IPS DF 4.7 (cell line): ENCODE results near the gene RASSF1.

ENCODE experiments used
- DNase-seq: peaks from one replicate; pipeline ENCODE4 v3.0.0-alpha.2; 2013; ENCODE audit warnings: low spot score; ENCODE audit errors: extremely low read depth

Gene RASSF1

DNA sequence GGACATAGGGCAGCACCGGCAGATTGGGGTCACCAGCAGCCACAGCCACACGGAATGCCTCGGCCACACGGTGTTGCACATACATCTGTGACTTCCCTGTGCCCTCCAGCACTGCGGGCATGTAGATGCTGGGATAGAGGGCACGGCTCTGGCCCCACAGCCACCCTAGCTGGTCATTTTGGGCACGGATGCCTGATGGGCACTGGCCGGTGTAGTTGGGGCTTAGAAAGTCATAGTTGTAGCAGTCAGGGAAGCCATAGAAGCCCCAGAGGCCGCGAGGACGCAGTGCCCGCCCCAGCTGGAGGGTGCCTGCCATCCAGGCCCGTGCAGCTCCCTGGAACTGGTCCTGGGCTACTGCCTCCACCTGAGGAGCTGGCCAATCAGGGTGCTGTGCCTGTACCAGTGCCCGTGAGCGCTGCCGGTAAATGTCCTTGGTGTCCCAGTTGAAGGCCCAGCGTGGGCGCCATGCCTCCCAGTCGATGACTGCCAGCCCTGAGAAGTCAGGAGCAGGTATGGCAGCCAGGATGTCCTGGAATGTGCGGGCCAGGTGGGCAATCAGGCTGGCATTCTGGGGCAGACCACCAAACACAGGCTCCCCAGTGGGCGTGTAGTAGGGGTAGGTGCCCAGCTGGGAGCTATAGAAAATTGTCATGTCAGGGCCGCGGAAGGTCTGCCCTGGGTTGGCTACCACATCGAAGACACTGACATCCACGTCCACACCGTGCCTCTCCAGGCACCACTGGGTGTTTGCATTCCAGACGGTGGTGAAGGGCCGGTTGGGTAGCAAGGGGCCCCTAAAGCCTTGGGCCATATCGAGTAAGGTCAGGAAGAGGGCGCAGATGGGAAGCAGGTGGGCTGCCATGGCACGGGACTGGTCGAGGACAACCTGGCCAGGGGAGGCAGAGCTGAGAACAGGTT, 38.3 kb downstream of the RASSF1 start:
- no peak for DNase-seq

GRCh38 chr3:50300681-50301254, 39.9 kb downstream of the RASSF1 start:
- no peak for DNase-seq

- no peak for DNase-seq
Measured at GRCh38 chr3:50299929-50300680, 40.5 kb downstream of the RASSF1 start.

GRCh38 chr3:50299638-50299928, 41.1 kb downstream of the RASSF1 start:
- no peak for DNase-seq

DNA sequence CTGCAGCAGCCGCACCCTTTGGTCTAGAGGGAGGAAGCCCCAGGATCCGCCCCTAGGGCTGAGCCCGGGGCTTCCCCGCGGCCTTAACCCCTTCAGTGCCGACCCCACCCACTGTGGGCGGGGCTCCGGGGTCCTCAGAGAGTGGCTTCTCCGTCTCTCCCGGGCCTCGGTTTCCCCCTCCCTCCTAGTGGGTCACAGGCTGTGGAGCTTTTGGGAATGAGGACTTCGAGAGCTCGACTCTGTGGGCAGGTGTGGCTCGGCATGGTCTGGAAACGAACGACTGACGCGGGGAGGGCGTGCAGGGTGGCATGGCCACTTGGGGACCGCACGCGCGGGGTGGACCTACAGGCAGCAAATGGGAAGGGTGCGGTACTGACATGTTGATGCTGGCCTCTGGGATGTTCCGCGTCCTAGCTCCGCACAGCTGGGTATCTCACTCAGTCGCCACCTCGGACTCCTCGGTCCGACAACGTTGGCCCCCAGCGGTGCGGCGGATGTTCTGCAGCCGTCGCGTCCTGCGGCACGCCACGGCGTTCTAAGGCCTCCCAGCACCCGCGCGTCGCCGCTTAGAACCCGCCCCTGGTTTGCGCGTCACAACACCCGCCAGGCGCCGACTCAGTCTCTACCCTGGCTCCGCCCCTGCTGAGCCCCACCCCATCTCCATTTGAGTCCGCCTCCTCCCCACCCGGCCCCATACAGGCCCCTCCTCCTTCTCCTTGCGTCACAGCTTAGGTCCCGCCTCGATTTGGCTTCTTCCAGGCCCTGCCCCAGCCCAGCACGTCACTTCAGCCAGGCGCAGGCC, 41.6 kb downstream of the RASSF1 start, which contains the start of the genes HYAL3 and NAA80:
Gene HYAL3, minus strand, starts transcription at position 570 of the 802 bp plus-strand sequence. CDS start 3,803 bp downstream, outside the sequence.
Gene NAA80, minus strand, starts transcription at position 570 of the 802 bp plus-strand sequence. CDS start 1,942 bp downstream, outside the sequence.
- DNase-seq: no peak

DNA sequence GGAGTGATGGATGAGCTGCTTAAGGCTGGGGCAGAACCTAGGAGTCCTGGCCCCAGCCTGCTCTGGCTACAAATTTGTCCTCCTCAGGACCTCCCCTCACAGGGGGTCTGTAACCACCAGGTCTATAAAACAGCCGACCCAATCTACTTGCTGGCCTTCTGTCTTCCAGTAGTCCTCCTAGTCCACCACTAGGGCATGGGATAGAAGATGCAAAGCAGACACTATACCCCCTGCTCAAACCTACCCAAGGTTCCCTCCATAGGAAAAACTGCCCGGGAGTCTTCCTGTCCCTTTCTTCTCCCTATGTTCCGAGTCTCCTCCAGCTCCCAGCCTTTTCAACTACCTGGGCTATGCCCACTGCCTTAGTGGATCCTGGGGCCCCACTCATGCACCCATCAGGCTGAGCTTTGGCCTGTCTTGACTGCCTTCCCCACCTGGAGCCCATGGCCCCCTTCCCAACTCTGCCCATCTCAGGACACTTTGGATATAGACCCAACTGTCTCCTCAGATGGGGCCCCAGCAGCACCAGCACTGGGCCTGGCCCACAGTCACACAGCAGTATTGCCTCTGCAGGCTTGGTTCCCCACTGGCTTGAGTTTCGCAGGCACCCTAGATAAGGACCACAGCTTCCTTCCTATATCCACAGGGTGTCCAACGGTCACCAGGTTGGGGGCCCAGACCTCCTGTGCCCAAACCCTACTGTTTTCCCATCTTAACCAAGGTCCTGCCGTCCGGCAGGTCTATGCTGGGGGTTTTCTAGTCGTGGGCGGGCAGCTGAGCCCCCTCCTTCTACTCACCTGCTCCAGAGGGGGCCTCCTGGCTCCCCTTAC, 42.5 kb downstream of the RASSF1 start:
- no peak for DNase-seq

DNA sequence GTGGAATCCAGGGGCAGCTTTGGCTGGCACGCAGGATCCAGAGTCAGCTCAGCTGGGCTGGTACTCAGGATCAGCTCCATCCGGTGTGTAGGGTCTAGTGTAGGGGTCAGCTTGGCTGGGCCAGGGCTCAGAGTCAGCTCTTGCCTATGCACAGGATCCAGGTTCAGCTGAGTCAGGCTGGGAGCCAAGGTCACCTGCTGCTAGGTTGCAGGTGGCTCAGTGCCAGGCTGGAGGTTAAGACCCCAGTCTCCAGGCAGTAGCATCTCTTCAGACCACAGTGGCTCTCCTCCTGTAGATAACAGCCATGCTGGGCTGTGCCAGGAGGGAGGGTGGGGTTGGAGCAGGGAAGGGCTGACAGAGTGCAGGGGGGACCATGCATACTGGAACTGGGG, 43.3 kb downstream of the RASSF1 start:
- no peak for DNase-seq

GRCh38 chr3:50296721-50297383, 43.8 kb downstream of the RASSF1 start:
- DNase-seq: no peak

DNA sequence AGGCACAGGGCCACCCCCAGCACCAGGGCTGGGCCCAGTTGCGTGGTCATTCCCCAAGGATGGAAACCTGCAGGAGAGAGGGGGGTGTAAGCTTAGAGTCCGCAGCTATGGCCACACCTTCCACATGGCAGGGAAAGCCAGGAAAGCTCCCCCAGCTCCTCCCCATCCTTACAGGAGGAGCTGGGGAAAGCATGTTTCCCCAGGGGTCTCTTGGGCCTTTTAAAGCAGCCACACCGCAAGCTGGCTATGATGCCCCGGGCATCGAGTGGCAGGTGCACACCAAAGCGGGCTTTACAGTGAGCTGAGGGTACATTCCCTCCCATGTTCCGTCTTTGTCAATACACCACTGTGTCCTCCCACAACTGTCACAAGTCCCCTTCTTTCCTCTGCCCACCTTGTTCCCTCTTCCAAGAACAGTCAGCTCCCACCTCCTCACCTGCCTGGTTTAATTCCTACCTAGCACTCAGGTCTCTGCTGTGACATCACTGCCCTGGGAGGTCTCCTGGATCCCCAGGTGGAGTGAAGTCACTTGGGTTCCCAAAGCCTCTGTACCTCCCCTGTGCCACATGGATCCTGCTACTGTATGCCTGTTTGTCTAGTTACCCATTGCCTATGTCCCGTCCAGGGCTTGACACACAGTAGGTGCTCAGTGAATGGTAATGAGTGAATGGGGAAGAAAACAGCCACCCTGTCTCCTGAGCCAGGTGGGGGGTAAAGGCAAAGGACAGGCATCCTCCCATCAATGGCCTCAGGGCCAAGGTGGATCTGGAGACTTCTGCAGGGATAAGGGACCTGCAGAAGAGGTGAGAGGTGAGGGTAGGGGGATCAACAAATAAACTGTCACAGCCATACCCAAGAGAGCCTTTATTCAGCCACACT, 44.8 kb downstream of the RASSF1 start:
- DNase-seq: no peak

DNA sequence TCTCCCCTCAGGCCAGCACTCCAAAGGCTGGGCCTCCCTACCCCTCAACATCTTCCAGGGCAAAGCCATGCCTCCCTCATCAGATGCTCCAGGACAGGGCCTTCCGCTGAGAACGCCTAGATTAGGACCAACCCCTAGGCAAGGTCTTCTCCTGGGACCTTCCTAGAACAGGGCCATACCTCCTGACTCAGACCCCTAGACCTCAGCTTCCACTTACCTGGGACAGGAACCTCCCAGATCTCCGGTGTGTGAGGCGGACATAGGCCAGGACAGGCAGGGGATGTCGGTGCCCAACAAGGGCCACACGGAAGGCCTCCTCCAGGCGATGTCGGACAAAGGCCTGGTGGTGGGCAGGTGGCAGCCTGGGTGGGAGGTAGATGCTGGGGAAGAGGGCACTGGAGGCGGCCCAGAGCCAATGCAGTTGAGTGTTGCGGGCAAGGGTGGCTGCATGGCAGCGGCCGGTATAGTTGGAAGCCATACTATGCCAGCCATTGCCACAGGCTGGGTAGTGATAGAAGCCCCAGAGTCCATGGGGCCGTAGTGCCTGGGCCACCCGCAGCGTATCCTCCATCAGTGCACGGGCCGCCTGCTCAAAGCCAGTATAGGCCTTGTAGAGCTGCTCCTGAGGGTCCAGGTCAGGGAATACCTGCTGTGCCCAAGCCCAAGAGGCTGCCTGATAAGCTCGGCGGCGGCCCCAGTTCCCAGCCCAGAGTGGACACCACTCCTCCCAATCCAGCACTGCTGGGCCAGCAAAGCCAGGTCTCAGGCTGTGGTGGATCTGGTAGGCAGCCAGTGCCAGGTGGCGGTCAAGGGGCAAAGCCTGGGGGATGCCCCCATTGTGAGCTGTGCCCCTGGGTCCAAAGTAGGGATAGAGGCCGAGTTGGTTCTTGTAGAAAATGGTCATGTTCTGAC, 45.9 kb downstream of the RASSF1 start:
- no peak for DNase-seq

- no peak for DNase-seq
Measured at GRCh38 chr3:50294089-50294488, 46.5 kb downstream of the RASSF1 start.

DNA sequence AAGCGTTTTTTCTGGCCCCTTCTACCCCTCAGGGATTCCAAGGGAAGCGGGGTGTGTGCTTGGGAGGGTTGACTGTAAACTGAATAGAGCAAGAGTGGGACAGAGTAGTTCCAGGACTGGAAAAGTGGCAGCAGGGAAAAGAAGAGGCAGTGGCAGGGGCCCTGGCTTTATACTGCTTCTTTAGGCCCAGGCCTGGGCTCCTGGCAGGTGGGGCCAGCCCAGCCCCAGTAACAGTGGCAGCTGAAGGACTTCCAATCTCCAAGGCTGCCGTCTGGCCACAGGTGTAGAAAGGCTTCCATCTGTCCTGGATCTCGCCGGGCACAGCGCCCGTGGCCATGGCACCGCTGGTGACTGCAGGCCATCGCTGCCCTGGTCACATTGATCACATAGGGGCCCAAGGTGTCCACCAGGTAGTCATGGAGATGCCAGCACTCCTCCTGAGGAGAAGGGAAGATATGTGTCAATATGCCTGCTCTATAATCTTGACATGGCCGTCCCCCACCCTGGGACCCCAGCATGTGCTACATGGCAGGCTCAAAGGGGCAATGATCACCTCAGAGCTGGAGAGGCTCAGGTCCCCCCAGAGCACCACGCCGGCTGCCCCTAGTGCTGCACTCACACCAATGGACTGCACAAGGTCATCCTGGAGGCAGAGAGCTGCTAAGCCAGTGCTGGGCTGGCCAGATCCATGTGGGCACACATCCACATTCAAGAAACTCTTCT, 47.4 kb downstream of the RASSF1 start:
- DNase-seq: no peak

GRCh38 chr3:50292159-50293078, 48.2 kb downstream of the RASSF1 start, which contains the start of gene IFRD2:
Gene IFRD2, minus strand, starts transcription at chr3:50292429. Its CDS starts 155 bp downstream, at chr3:50292274.
- no peak for DNase-seq

GRCh38 chr3:50290161-50290641, 50.4 kb downstream of the RASSF1 start:
- DNase-seq: no peak

DNA sequence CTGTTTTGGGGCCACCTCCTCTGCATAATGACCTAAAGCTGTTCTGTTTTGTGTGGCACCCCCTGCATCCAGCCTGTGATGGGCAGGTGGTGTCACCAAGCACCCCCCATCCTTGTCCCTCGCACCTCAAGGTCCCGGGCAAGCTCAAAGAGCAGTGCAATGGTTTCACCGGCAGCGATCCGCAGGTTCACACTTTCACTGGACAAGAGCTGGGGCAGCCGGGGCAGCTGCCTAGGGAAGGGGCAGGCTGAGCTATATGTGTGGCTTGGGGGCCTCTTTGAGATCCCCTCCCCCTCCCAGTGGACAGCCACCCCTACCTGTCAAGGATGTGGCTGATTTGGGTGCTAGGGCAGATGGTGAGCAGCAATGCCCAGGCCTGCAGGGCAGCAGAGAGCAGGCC, 51.5 kb downstream of the RASSF1 start:
- DNase-seq: no peak
